Nephron progenitor cell (in vitro differentiated cells): ENCODE results near the gene EML3.
A peak's percentile ranks its signal among the peaks of the same experiment; 100 is the strongest.

ENCODE experiments used
- DNase-seq: peaks from one replicate; pipeline ENCODE4 v3.0.0; 2021
- H3K27ac Mint-ChIP-seq: 2 replicates; pipeline ENCODE4 v1.8.0; 2021; ENCODE audit warnings: mild to moderate bottlenecking, moderate library complexity, mixed read lengths
- H3K27me3 Mint-ChIP-seq: 2 replicates; pipeline ENCODE4 v1.8.0; 2021; ENCODE audit warnings: mild to moderate bottlenecking, low read depth, mixed read lengths; ENCODE audit not compliant: poor library complexity
- H3K36me3 Mint-ChIP-seq: 2 replicates; pipeline ENCODE4 v1.8.0; 2021; ENCODE audit warnings: low read depth, mixed read lengths
- H3K4me1 Mint-ChIP-seq: 2 replicates; pipeline ENCODE4 v1.8.0; 2021; ENCODE audit warnings: mixed read lengths
- H3K4me3 Mint-ChIP-seq: 2 replicates; pipeline ENCODE4 v1.8.0; 2021; ENCODE audit warnings: mild to moderate bottlenecking, moderate library complexity, mixed read lengths
- H3K9me3 Mint-ChIP-seq: 2 replicates; pipeline ENCODE4 v1.8.0; 2021; ENCODE audit warnings: mild to moderate bottlenecking, moderate library complexity, mixed read lengths
- TF ChIP-seq, protein P1 (sequence below): fragments of 200-600 bp; sonication (generic); IDR thresholded peaks from 2 replicates; pipeline ENCODE4 v1.5.0; 2021; ENCODE audit warnings: antibody characterized with exemption

The EML3 gene

DNA sequence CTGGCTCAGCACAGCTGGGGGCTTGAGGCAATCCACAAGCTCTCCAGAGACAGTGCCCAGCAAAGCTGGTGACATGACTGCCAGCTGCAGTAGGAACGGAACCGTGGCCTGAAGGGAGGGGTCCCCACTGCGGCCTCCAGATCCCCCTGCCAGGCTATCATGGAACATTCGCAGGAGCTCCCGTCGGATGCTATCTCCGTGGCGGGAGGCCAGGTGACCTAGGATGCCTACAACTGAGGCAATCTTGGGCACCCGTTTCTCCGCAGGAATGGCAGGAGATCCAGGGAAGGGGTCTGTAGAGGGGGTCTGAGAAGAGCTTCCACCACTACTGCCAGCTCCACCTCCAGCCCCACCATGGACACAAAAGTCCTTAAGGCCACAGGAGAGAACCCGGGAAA is 36.4 kb upstream of the EML3 start:
- Mint-ChIP-seq H3K27me3 (peaks cover 4% of the 10 kb centered on the region), H3K27ac (no peak overlapping the region), H3K4me3 (no peak overlapping the region), H3K4me1 (peaks cover 41% of the 10 kb centered on the region), H3K36me3 (peaks cover 19% of the 10 kb centered on the region), H3K9me3 (no peaks in the 10 kb centered on the region)
- TF ChIP-seq, protein P1, sequence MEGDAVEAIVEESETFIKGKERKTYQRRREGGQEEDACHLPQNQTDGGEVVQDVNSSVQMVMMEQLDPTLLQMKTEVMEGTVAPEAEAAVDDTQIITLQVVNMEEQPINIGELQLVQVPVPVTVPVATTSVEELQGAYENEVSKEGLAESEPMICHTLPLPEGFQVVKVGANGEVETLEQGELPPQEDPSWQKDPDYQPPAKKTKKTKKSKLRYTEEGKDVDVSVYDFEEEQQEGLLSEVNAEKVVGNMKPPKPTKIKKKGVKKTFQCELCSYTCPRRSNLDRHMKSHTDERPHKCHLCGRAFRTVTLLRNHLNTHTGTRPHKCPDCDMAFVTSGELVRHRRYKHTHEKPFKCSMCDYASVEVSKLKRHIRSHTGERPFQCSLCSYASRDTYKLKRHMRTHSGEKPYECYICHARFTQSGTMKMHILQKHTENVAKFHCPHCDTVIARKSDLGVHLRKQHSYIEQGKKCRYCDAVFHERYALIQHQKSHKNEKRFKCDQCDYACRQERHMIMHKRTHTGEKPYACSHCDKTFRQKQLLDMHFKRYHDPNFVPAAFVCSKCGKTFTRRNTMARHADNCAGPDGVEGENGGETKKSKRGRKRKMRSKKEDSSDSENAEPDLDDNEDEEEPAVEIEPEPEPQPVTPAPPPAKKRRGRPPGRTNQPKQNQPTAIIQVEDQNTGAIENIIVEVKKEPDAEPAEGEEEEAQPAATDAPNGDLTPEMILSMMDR, result no peak
- no peak for DNase-seq

DNA sequence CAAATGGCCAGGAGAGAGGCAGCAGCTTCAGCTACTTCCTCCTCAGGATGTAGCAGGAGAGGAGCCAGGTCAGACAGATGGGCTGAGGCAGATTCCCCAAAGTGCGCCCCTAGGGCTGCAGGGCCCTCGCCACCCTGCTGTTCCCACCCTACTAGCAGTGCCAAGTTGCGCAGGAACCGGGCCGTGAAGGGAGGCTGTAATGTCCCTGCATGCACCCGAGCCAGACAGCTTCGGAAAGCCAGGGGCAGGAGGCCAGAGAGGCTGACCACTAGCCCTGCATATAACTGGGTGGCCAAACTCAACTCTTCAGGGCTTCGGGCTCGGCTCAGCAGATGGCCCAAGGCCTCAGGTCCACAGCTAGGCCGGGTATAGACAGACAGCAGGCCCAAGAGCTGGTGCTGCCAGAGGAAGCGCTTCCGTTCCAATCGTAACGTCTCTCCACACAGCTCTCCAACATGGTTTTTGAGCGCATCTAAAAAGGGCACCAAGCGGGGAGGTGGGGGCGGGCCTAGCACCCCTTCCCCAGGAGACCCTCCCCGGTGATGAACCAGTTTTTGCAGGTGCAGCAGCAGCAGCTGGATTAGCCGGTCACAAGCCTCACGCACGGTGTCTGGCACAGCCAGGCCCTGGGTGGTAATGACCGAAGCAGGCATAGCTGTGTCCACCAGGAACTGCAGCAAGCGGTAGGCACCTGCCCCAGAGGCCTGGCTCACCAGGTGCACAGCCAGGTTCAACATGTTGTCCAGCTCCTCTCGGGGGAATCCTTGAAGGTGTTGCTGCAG is 35.8 kb upstream of the EML3 start:
- Mint-ChIP-seq H3K9me3 (no peaks in the 10 kb centered on the region), H3K4me3 (no peak overlapping the region), H3K4me1 (peaks cover 38% of the 10 kb centered on the region), H3K27me3 (peaks cover 4% of the 10 kb centered on the region), H3K36me3 (peaks cover 20% of the 10 kb centered on the region), H3K27ac (no peak overlapping the region)
- DNase-seq, result no peak
- TF ChIP-seq, protein P1, result no peak

DNA sequence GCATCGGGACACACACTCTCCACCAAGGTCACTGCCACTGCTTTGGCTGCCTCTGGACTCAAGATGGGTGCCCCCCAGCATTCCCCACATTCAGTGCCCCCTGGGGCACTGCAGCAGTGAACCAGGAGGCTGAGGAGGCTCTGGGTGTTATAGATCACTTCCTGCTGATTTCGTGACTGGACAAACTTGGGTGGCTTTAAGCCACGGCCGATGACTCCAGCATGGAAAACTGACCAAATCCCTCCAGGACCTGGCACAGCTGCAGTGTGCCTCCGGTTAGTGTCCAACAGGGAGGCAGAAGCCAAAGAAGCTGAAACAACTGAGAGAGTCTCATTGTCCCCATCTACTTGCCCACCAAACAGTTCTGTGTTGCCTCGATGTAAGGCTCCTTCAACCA is 35.0 kb upstream of the EML3 start:
- Mint-ChIP-seq H3K4me1 (peaks cover 35% of the 10 kb centered on the region), H3K4me3 (no peak overlapping the region), H3K27ac (peak overlapping the region; percentile 32), H3K27me3 (peaks cover 4% of the 10 kb centered on the region), H3K9me3 (no peaks in the 10 kb centered on the region), H3K36me3 (peaks cover 20% of the 10 kb centered on the region)
- TF ChIP-seq, protein P1, result no peak
- DNase-seq, result no peak

DNA sequence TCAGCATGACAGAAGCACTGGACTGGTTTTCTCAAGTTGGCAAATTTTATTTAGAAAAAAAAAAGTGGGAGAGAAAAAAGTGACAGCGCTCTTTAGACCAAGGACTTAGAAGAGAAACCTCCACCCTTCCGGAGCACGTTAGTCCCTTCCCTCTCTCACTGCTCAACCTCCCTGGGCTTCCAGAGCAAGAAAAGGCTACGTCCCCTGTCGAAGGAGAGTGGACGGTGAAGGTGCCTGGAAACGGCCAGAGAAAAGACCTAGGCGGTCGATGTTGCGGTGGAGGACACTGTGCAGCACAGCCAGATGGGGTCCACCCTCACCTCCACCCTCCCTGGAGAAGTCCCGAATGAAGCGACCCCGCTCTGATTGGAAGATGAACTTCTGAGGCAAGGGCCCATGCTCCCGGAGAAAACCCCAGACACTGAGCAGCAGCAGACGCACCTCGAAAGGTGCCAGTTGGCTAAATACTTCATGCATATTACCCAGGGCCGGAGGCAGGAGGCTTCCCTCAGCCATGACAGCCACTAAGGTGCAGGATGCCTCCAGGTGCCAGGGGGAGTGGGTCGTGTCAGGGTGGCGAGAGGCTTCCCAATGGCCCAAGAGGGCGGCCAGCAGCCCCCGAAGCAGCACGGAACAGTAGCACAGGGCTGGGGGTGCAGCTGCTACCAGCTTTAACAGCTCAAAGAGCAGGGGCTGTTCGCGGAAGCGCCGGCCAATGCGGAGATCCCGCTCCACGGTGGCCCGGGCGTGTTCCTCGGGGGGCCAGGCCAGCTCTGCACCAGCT is 34.4 kb upstream of the EML3 start:
- Mint-ChIP-seq H3K9me3 (no peaks in the 10 kb centered on the region), H3K27ac (peak overlapping the region; percentile 99), H3K4me1 (peaks cover 29% of the 10 kb centered on the region), H3K36me3 (peaks cover 20% of the 10 kb centered on the region), H3K4me3 (peak overlapping the region; percentile 99), H3K27me3 (peaks cover 4% of the 10 kb centered on the region)
- TF ChIP-seq, protein P1, result no peak
- DNase-seq, result no peak

DNA sequence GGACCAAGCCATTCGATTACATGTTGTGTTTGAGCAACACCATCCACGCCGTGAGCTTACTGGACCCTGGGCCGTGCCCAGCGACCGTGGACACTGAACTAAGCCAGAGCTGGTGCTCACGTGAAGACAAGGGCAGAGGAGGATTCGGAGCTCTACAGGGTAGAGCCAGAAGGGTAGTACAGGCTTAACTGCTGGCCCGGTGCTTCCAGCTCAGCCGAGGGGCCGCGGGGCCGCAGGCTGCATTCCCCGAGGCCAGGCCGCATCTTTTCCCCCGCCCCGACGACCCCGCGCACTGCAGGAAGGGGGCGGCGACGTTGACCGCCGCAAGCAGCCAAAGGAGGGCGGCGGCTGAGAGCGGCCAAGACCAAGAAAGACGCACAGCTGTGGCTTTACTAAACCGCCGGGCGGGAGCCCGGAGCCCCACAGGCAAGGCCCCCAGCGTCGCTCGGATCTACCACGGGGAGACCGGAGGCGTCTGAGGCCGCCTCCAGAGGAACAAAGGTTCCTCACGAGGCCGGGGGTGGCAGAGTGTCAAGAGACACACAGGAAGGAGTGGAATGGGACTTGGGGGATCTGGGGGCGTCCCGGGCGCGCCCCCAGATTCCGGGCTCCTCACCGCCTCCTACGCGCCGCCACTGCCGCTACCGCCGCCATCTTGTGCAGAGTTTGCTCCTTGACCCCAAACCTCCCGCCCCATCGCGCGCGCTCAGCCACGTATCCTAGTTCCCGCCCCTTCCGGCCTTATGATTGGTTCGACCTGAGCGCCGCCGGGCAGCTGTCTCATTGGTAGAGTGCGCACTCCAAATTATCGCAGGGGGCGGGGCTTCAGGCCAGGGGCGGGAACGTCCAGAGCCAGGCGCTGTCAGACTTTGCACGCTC is 33.6 kb upstream of the EML3 start, which contains the start of gene GANAB:
TSS of gene GANAB (minus strand) at position 668 of the 879 bp plus-strand sequence. CDS start at position 654, 14 bp downstream.
- peak; percentile 99 for DNase-seq
- H3K27me3 Mint-ChIP-seq, result peaks cover 6% of the 10 kb centered on the region
- TF ChIP-seq, protein P1, result no peak
- no peaks in the 10 kb centered on the region for H3K9me3 Mint-ChIP-seq
- peak within 1 kb of the TSS; percentile 99 for H3K4me3 Mint-ChIP-seq
- peak within 1 kb of the TSS; percentile 99 for H3K27ac Mint-ChIP-seq
- H3K36me3 Mint-ChIP-seq, result peaks cover 24% of the 10 kb centered on the region
- peaks cover 25% of the 10 kb centered on the region for H3K4me1 Mint-ChIP-seq
